ENCODE measurements around the gene REPIN1.

GRCh38 chr7:150357771-150358427 lies 10.7 kb upstream of the REPIN1 start:
- TF ChIP-seq CTCF (IDR thresholded peaks at IDR 0.05; ENCODE audit: insufficient read depth, low read length, poor library complexity, severe bottlenecking), result no peak
- no peak for TF ChIP-seq EZH2phosphoT487 (conservative IDR thresholded peaks at IDR 0.05; ENCODE audit: low read length)

Data from SU-DHL-6 (cell line).